PFSK-1 (cell line): Measurements from ENCODE around the gene SORBS1.

Experiments
- SIN3A ChIP-seq: IDR thresholded peaks from 2 replicates; pipeline ENCODE4 v1.6.1; 2012; ENCODE audit warnings: mild to moderate bottlenecking, low read length, moderate library complexity, borderline replicate concordance; ENCODE audit not compliant: insufficient read depth
- TAF1 ChIP-seq: IDR thresholded peaks from 2 replicates; pipeline ENCODE4 v1.6.1; 2012; ENCODE audit warnings: low read length, control low read depth, borderline replicate concordance; ENCODE audit not compliant: insufficient read depth

DNA sequence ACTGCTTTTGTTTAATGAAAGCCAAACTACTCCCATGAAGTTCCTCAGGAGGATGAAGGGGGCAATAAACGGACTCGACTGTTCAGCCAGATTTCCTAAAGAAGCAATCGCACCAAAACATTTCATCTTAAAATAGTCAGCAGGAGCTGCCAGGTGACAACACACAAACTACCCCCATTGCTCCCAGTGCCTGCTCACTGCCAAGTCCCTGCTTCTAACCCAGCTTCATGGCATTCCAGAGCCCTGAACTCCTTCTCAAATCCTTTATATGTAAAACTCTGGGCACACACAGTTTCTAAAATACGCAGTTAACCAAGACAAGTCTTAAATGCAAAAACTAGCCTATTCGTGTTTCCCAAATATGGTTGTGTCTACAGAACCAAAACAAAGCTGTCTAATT lies 110.0 kb downstream of the SORBS1 start:
- TF ChIP-seq TAF1 (no peak), SIN3A (no peak)
